ENCODE data around the gene IRF2BP2.

Gene IRF2BP2

DNA sequence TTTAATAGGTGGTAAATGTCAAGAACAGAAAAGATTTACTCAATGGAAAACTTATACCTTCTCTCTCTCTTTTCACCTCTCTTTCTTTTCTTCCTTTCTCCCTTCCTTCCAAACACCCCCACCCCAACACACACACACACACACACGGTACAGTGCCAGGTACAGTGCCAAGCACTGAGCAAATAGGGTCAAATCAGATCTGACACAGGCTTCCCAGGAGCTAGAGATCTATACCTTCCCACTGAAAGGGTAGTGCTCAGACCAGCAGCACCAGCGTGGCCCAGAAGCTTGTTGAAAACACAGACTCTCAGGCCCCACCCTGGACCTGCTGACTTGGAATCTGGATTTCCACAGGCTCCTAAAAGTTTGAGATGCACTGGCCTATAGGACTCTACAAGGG lies 31.9 kb downstream of the IRF2BP2 start:
- TF ChIP-seq, protein P1, sequence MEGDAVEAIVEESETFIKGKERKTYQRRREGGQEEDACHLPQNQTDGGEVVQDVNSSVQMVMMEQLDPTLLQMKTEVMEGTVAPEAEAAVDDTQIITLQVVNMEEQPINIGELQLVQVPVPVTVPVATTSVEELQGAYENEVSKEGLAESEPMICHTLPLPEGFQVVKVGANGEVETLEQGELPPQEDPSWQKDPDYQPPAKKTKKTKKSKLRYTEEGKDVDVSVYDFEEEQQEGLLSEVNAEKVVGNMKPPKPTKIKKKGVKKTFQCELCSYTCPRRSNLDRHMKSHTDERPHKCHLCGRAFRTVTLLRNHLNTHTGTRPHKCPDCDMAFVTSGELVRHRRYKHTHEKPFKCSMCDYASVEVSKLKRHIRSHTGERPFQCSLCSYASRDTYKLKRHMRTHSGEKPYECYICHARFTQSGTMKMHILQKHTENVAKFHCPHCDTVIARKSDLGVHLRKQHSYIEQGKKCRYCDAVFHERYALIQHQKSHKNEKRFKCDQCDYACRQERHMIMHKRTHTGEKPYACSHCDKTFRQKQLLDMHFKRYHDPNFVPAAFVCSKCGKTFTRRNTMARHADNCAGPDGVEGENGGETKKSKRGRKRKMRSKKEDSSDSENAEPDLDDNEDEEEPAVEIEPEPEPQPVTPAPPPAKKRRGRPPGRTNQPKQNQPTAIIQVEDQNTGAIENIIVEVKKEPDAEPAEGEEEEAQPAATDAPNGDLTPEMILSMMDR (IDR thresholded peaks at IDR 0.05; ENCODE audit: control insufficient read depth, insufficient read depth, low read depth, low read length, missing control alignments) = no peak
- no peak for DNase-seq (ENCODE audit: low read depth)

DNA sequence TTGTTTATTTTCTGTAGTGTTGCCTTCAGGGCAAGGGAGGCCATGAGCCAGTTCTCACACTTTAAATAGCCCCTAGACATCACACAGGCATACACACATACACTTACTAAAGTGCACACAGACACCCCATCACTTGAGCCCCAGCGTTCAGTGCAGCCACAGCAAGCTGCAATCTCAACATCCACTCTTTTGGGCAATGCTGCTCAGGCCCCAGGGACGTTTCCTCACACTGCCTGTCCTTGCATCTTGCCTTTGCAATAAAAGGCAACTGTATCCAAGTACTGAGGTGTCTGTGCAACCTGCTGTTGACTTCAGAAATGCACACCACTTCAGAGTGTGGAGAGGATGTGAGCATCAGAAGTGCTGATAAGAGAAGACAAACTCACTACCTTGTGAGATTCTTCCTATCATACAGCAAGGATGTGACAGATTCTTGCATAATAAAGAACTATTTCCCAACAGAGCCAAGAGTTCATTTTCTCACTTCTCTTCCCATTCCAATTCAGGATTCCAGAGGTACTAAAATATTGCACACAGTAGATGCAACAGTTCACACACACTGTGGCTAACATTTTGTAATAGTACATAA lies 36.2 kb downstream of the IRF2BP2 start:
- TF ChIP-seq, protein P1 (IDR thresholded peaks at IDR 0.05; ENCODE audit: control insufficient read depth, insufficient read depth, low read depth, low read length, missing control alignments) = no peak
- no peak for DNase-seq (ENCODE audit: low read depth)
- H3K4me3 ChIP-seq (ENCODE audit: control insufficient read depth, low read depth, low read length) = no peak overlapping the region

More for the DNA sequence above, 31.9 kb downstream of the IRF2BP2 start:
- no peak overlapping the region for H3K4me3 ChIP-seq (ENCODE audit: control insufficient read depth, low read depth, low read length)

DNA sequence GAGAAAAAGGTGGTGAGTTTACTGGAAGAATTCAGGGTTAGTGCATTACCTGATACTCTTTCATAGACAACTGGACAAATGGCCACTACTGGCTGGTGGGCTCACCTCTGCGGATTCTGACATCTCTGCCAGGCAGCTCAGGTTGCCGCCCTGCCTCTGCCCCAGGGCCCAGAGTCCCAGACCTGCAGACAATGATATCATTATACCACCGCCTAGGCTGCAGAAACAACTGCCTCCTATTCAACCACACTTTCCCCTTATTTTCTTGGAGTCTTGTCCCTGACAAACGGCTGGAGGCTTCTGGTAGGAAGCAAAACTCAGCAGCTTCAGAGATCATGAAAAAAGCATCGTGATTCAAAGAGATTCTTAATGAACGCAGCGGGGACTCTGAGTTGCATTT lies 37.0 kb downstream of the IRF2BP2 start:
- DNase-seq (ENCODE audit: low read depth) = no peak
- no peak overlapping the region for H3K4me3 ChIP-seq (ENCODE audit: control insufficient read depth, low read depth, low read length)
- TF ChIP-seq, protein P1 (IDR thresholded peaks at IDR 0.05; ENCODE audit: control insufficient read depth, insufficient read depth, low read depth, low read length, missing control alignments) = no peak

DNA sequence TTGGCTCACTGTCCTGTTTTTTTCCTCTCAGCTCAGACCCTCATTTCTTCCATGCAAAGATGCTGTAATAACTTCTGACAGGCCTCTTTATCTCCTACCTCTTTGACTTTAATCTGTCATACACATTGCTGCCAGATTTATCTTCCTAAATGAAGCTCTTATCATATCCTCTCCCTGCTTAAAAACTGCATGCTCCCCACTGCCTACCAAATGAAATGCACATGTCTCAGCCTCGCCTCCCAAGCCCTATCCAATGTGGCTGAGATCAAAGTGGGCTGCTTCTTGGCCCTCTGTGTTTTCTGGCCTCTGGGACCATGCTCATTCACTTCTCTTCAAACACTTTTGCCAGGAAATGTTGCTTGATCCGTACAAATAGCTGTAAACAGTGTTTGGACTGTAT lies 38.3 kb downstream of the IRF2BP2 start:
- H3K4me3 ChIP-seq (ENCODE audit: control insufficient read depth, low read depth, low read length) = no peak overlapping the region
- no peak for DNase-seq (ENCODE audit: low read depth)
- TF ChIP-seq, protein P1 (IDR thresholded peaks at IDR 0.05; ENCODE audit: control insufficient read depth, insufficient read depth, low read depth, low read length, missing control alignments) = no peak

DNA sequence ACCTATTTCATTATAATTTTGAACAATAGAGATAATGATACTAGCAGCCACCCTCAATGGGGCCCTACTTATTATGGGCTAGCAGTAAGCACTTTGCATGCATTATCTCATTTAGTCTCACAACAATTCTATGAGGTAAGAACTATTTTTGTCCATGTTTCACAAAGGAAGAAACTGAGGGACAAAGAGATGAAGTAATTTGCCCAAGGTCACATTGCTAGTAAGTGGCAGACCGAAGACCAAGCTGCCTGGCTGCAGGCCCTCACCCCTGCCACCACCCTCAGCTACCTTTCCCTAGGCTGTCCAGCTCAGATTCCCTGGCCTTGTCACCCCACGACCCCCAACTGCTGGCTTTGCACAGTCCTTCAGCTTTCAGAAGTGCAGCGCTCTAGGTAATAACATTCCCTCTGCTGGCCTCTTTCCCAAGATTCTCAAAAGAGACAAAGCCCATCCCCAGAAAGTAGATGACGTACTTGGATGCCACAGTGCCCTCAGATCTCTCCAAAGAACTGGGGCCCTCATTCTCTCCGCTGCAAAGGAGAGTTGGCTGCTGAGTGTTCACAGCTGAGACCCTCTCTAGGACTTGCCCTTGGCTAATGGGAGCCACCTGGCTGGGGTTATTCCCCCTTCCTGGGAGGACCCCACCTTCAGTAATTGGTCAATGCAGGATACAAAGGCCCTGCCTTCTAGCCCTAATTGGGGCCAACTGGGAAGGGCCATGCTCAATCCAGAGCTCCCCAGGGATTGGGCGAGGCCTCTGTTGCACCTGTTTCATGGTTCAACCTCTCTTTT lies 39.5 kb downstream of the IRF2BP2 start:
- H3K4me3 ChIP-seq (ENCODE audit: control insufficient read depth, low read depth, low read length) = no peak overlapping the region
- no peak for DNase-seq (ENCODE audit: low read depth)
- TF ChIP-seq, protein P1 (IDR thresholded peaks at IDR 0.05; ENCODE audit: control insufficient read depth, insufficient read depth, low read depth, low read length, missing control alignments) = no peak

DNA sequence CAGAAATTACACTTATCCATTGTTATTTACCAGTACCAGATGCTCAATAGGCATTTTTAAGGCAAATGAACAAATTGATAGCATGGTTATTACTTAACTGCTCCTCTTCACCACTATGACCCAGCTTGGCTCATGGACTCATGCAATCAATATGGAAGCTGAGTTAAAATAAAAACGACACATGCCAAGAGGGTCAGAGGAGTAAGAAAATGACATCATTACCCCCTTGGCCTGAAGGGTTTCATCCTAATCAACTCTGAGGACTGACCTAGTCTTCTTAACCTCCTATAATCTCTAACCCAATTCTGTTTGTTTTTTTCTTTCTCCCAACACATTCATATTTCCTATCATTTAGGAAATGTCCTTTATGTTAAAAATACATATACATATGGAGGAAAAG lies 41.6 kb downstream of the IRF2BP2 start:
- no peak overlapping the region for H3K4me3 ChIP-seq (ENCODE audit: control insufficient read depth, low read depth, low read length)
- TF ChIP-seq, protein P1 (IDR thresholded peaks at IDR 0.05; ENCODE audit: control insufficient read depth, insufficient read depth, low read depth, low read length, missing control alignments) = no peak
- DNase-seq (ENCODE audit: low read depth) = no peak
